Measurements from ENCODE around the gene APOB. TPM values are rescaled to one million over a fixed set of nuclear protein-coding genes. Genes with fewer than 3 reads are reported as not detected.

The APOB gene
- total RNA-seq, 1 experiment from 2014 or later, result 0.17 TPM

GRCh38 chr2:21055879-21056790 is 12.3 kb upstream of the APOB start:
- Histone ChIP-seq H3K36me3 (replicated peaks; ENCODE audit: control insufficient read depth, insufficient read depth, low read length) (no peaks in the 10 kb centered on the region), H3K27me3 (ENCODE audit: control insufficient read depth, insufficient read depth, low read length) (no peaks in the 10 kb centered on the region), H3K4me3 (ENCODE audit: insufficient read depth, low read depth, low read length) (no peak overlapping the region)
- DNase-seq, result no peak

DNA sequence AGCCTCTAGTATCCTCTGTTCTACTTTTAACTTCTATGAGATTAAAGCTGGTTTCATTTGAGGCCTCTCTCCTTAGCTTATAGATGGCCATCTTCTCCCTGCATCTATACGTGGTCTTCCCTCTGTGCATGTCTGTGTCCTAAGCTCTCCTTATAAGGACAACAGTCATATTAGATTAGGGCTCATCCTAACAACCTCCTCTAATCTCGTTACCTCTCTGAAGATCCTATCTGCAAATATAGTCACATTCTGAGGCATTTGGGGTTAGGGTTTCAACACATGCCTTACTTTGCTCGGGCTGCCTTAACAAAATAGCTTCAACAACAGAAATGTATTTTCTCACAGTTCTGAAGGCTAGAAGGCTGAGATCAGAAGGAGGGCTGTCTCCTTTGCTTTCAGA is 11.6 kb upstream of the APOB start:
- DNase-seq, result no peak
- Histone ChIP-seq H3K36me3 (replicated peaks; ENCODE audit: control insufficient read depth, insufficient read depth, low read length) (no peaks in the 10 kb centered on the region), H3K27me3 (ENCODE audit: control insufficient read depth, insufficient read depth, low read length) (no peaks in the 10 kb centered on the region), H3K4me3 (ENCODE audit: insufficient read depth, low read depth, low read length) (no peak overlapping the region)

GRCh38 chr2:21054011-21054410 is 10.1 kb upstream of the APOB start:
- Histone ChIP-seq H3K4me3 (ENCODE audit: insufficient read depth, low read depth, low read length) (no peak overlapping the region), H3K36me3 (replicated peaks; ENCODE audit: control insufficient read depth, insufficient read depth, low read length) (no peaks in the 10 kb centered on the region), H3K27me3 (ENCODE audit: control insufficient read depth, insufficient read depth, low read length) (no peaks in the 10 kb centered on the region)
- DNase-seq, result no peak

- no peak for DNase-seq
- no peaks in the 10 kb centered on the region for H3K36me3 ChIP-seq (replicated peaks; ENCODE audit: control insufficient read depth, insufficient read depth, low read length)
- H3K27me3 ChIP-seq (ENCODE audit: control insufficient read depth, insufficient read depth, low read length), result no peaks in the 10 kb centered on the region
- H3K4me3 ChIP-seq (ENCODE audit: insufficient read depth, low read depth, low read length), result no peak overlapping the region
Observed at GRCh38 chr2:21052044-21052443, 8.2 kb upstream of the APOB start.

DNA sequence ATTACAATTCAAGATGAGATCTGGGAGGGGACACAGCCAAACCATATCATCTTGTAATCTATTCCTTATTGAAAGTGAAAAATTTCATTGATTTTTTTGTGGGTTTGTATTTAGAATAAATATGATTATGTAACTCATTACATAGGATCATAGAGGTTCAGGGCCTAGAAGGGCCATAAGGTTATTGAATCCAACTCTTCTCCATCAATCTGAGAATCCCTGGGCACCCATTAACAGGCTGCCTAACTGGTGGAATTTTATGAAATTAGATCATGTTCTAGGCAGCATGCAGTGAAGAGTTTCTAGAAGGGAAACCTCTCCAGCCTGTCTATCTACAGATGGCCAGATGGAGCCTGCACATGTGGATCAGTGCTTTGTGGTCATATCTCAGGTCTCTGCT is 6.3 kb upstream of the APOB start:
- DNase-seq, result no peak
- Histone ChIP-seq H3K36me3 (replicated peaks; ENCODE audit: control insufficient read depth, insufficient read depth, low read length) (no peaks in the 10 kb centered on the region), H3K27me3 (ENCODE audit: control insufficient read depth, insufficient read depth, low read length) (no peaks in the 10 kb centered on the region), H3K4me3 (ENCODE audit: insufficient read depth, low read depth, low read length) (no peak overlapping the region)

DNA sequence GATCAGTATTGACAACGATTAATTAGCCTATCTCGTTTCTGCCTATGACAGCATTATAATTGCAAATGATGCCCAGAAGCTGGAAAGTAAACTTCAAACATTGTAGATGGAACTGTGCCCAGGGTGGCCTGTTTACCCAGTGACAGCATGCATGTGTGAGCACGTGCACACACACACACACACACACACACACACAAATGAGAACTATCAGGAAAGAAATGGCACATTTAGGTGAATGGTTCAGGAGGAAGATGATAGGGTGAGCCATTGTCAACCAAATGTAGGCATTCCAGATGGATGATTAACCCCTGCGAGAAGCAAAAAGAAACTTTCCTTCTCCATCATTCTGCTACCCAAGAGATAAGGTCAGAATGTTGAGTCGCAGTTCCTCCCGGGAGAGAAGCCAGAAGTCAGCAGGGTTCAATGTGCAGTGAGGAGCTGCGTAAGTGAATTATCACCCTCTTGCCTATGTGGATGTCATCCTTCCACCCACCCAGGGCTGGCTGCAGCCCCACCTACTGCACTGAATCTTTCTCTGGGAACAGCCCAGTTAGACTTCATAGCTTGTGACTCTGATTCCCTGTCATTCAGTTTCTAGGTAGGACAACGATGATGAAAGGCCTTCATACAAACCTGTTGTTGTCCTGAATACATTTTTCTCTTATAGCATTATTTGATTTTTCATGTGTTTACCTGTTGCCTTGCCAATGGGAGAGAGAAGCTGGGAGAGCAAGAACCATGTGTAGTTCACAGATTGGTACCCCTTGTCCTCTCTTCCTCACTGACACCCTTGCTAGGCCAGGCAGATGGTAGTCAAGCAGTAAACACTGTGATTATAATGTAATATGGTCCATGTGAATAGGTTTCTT is 3.5 kb upstream of the APOB start:
- DNase-seq, result no peak
- Histone ChIP-seq H3K36me3 (replicated peaks; ENCODE audit: control insufficient read depth, insufficient read depth, low read length) (no peaks in the 10 kb centered on the region), H3K4me3 (ENCODE audit: insufficient read depth, low read depth, low read length) (no peak overlapping the region), H3K27me3 (ENCODE audit: control insufficient read depth, insufficient read depth, low read length) (peaks cover 11% of the 10 kb centered on the region)

GRCh38 chr2:21046506-21046905 is 2.6 kb upstream of the APOB start:
- H3K36me3 ChIP-seq (replicated peaks; ENCODE audit: control insufficient read depth, insufficient read depth, low read length), result no peaks in the 10 kb centered on the region
- DNase-seq, result no peak

DNA sequence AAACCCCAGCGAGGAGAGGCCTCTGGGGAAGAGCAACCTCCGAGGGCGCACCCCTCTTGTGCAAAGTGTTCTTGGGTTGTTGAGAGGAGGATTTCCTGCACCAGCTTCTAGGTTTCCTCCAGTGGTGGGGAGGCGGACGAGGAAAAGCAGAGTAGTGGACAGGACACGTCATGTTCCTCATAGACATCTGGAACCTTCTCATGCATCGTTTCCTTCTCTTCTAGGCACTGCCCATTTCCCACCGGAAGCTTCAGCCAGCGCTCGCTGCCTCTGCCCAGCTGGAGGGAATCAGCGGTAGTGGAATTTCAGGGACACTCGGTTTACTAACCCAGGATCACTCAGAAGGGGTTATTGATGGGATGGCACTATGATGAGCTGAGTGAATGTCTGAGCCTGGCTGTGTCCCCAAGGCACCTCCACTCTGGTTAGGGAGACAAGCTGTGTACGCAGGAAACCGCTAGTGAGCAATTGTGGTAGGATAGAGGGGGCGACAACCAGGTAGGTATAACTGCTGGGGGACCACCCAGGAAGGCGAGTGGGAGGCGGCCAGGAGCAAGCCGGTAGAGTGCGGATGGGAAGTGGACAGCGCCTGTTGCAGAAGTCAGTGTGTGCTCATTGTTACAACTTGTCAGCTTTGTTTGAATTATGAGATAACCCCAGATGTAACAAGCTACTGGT is 960 bp upstream of the APOB start:
- DNase-seq, result no peak
- no peak overlapping the region for H3K4me3 ChIP-seq (ENCODE audit: insufficient read depth, low read depth, low read length)
- no peaks in the 10 kb centered on the region for H3K36me3 ChIP-seq (replicated peaks; ENCODE audit: control insufficient read depth, insufficient read depth, low read length)
- peaks cover 11% of the 10 kb centered on the region for H3K27me3 ChIP-seq (ENCODE audit: control insufficient read depth, insufficient read depth, low read length)

More at GRCh38 chr2:21046506-21046905, 2.6 kb upstream of the APOB start:
- peaks cover 11% of the 10 kb centered on the region for H3K27me3 ChIP-seq (ENCODE audit: control insufficient read depth, insufficient read depth, low read length)
- H3K4me3 ChIP-seq (ENCODE audit: insufficient read depth, low read depth, low read length), result no peak overlapping the region

GRCh38 chr2:21042958-21043743 is 722 bp downstream of the APOB start:
- no peaks in the 10 kb centered on the region for H3K36me3 ChIP-seq (replicated peaks; ENCODE audit: control insufficient read depth, insufficient read depth, low read length)
- peak overlapping the region; percentile 58 for H3K4me3 ChIP-seq (ENCODE audit: insufficient read depth, low read depth, low read length)
- peak; percentile 87 for DNase-seq
- H3K27me3 ChIP-seq (ENCODE audit: control insufficient read depth, insufficient read depth, low read length), result peaks cover 11% of the 10 kb centered on the region

DNA sequence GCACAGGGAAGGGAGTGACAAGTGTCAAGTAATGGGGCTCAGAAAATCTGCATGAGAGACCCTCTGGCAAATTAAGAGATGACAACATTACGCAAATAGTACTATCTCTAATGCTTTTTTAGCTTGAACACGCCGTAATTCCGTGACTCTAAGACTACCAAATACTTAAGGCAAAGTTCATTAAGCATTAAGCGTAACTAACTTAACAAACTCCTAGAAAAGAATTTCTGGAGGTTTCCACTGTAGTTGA is 1.2 kb downstream of the APOB start:
- no peaks in the 10 kb centered on the region for H3K36me3 ChIP-seq (replicated peaks; ENCODE audit: control insufficient read depth, insufficient read depth, low read length)
- no peak overlapping the region for H3K4me3 ChIP-seq (ENCODE audit: insufficient read depth, low read depth, low read length)
- peaks cover 11% of the 10 kb centered on the region for H3K27me3 ChIP-seq (ENCODE audit: control insufficient read depth, insufficient read depth, low read length)
- no peak for DNase-seq

- Histone ChIP-seq H3K36me3 (replicated peaks; ENCODE audit: control insufficient read depth, insufficient read depth, low read length) (no peaks in the 10 kb centered on the region), H3K4me3 (ENCODE audit: insufficient read depth, low read depth, low read length) (no peak overlapping the region), H3K27me3 (ENCODE audit: control insufficient read depth, insufficient read depth, low read length) (peaks cover 11% of the 10 kb centered on the region)
- no peak for DNase-seq
Observed at GRCh38 chr2:21041943-21042707, 1.7 kb downstream of the APOB start.

DNA sequence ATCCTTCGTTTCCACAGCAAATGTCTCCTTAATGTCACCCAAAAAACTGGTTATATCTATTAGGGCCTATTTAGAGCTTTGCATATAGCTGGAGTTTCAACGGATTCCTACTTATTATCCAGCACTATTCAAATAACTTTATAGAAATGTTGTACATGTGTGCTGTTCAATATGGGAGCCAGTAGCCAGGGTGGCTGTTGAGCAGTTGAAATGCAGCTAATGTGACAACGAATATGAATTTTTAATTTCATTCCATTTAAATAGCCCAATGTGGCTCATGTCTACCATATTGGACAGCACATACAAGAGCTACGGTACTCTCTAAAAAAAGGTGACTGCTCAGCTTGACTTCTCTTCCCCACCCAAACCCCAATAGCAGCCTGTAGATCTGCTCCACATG is 2.4 kb downstream of the APOB start:
- DNase-seq, result no peak
- Histone ChIP-seq H3K4me3 (ENCODE audit: insufficient read depth, low read depth, low read length) (no peak overlapping the region), H3K27me3 (ENCODE audit: control insufficient read depth, insufficient read depth, low read length) (peaks cover 11% of the 10 kb centered on the region), H3K36me3 (replicated peaks; ENCODE audit: control insufficient read depth, insufficient read depth, low read length) (no peaks in the 10 kb centered on the region)

DNA sequence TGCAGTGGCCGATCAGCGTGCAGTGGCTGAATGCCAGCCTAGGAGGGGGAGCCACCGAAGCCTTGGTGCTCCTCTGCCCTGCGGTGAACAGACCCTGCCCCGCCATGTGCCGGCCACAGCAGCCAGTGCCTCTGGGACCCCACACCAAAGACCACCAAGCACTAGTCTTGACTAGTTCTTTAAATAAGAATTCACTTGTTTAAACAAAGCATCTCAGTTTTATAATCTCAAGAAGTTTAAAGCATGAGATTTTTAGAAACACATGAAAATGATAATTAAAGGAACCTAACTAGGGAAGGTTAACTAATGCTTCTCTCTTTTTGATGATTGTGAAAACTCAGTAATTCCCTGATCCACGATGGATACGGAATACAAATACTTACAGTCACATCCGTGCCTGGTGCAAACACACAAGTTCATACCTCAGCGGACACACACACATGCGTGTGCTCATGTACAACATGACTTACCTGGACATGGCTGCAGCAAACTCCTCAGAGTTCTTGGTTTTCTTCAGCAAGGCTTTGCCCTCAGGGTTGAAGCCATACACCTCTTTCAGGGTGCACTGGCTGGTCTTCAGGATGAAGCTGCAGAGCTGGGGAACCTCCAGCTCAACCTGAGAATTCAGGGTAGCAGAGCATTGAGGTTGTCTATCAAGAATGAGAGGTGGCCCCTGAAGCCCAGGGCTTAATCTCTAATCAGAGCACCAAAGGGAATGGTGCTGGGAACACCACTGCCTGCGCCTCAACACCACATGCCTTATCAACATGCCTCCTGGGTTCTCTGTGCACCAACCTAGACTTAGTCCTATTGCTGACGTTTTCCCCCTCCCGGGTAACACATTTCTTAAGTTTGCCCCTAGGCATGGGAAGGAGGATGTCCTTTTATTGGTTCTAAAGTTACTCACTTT is 3.1 kb downstream of the APOB start:
- peaks cover 11% of the 10 kb centered on the region for H3K27me3 ChIP-seq (ENCODE audit: control insufficient read depth, insufficient read depth, low read length)
- no peak for DNase-seq

More for the DNA sequence above, 3.1 kb downstream of the APOB start:
- H3K4me3 ChIP-seq (ENCODE audit: insufficient read depth, low read depth, low read length), result no peak overlapping the region
- H3K36me3 ChIP-seq (replicated peaks; ENCODE audit: control insufficient read depth, insufficient read depth, low read length), result no peaks in the 10 kb centered on the region

Data from H7 (cell line).